GM19043 (cell line): ENCODE results near the gene SNX3.
"Not testable (repeated sequence)": the region's sequence is repeated elsewhere in the genome, so short reads cannot be mapped to it uniquely, and the experiment has no call there.

Experiments used
- ATAC-seq: cut with Tn5 transposase; IDR thresholded peaks from one replicate; pipeline ENCODE4 v1.9.1; 2021; ENCODE audit warnings: low read depth; ENCODE audit not compliant: unreplicated experiment

The SNX3 gene

DNA sequence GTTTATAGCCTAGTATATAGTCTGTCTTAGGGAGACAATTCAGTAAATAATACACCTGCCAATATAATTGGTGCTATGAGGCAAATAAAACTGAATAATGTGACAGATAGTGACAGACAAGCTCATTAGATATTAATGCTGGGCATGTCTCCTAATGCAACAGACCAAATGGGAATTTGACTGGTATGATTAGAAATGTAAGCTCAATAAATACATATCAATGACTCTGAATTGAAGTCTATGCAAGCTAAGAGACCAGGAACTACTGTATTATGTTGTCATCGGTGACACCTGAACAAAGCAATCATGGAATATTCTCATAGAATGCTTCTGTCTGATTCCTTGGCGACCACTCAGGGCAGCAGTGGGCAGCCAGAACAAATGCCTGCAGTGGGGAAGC is 2.5 kb upstream of the SNX3 start:
- ATAC-seq: no peak

- ATAC-seq: peak; percentile 3
These were observed 573 bp downstream of the SNX3 start for GRCh38 chr6:108260126-108260808.

- ATAC-seq: no peak
These were observed 6.1 kb downstream of the SNX3 start for GRCh38 chr6:108254433-108255410.

DNA sequence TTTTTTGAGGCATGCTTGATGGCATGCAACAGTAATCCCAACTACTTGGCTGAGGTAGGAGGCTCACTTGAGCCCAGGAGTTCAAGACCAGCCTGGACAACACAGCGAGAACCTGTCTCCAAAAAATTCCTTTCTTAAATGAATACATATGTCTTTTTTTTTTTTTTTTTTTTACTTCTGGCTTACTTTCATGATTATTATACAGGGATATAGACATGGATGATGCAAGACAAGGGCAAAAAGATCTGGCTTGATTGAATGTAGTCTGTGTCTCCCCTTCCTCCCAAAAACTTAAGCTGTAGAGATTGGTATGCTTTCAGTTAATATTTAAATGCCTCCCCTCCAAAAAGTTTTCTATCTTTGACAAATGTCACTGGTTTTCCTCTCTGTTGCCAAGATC is 7.6 kb downstream of the SNX3 start:
- no peak for ATAC-seq

DNA sequence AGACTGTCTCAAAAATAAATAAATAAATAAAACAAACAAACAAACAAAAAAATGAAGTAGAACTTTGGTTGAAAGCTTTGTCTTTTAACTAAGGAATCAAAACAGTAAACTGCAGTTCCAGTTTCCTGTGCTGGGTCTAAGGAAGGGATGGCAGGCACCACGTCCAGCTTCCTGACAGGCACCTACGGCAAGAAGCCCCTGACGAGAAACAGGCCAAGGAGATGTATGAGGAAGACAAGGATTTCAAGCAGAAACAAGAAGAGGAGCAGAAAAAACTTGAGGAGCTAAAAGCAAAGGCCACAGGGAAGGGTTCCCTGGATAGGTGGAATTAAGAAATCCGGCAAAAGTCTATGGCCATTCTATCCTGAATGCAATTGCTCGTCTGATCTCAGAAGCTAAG is 8.8 kb downstream of the SNX3 start:
- no peak for ATAC-seq

DNA sequence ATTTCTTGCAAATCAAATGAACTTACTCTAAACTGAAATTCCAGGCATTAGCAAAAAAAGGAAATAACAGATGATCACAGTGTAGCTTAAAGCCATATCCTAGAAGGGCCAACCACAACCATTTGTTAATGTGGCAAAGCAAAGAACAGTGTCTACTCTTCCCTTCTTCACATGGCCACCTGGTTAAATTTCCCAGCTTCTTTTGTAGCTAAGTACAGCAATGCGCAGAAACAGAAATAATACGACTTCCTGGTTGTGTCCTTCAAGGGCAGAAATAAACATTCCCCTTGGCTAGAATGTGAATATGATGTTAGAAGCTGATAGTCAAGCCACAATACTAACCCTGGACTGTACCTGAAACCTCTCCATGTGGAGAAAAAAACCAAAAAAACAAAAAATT is 9.6 kb downstream of the SNX3 start:
- no peak for ATAC-seq

- ATAC-seq: no peak
These were observed 10.5 kb downstream of the SNX3 start for GRCh38 chr6:108250240-108250866.

DNA sequence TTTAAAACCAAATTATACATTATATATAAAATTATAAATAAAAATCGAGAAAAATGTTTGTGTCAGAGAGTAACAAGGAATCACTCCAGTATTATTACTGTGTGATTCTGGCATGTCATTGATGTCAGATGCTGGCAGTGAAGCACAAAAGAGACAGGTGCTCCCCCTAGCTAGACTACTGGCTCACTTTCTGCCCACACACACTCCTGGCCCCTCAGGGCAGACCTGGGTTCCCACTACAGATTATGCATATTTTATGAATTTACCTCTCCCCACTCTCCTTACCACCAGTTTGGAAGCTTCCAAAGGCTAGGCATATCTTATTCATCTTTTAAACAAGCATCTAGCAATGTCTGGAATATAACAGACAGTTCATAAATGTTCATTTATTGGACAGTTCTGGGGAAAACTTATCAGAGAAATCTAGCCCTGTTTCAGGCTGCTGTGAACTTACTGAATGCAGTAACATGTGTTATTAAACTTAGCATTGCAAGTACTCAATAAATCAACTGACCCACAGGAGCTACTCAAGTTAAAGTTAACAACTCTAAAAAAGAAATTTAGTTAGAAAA is 12.8 kb downstream of the SNX3 start:
- no peak for ATAC-seq

DNA sequence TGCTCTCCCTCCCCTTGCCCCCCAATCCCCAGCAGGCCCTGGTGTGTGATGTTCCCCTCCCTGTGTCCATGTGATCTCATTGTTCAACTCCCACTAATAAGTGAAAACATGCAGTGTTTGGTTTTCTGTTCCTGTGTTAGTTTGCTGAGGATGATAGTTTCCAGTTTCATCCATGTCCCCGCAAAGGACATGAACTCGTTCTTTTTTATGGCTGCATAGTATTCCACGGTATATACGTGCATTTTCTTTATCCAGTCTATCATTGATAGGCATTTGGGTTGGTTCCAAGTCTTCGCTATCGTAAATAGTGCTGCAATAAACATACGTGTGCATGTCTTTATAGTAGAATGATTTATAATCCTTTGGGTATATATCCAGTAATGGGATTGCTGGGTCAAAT is 15.7 kb downstream of the SNX3 start:
- ATAC-seq: not testable (repeated sequence)

GRCh38 chr6:108243836-108244235 is 17.0 kb downstream of the SNX3 start:
- ATAC-seq: no peak

DNA sequence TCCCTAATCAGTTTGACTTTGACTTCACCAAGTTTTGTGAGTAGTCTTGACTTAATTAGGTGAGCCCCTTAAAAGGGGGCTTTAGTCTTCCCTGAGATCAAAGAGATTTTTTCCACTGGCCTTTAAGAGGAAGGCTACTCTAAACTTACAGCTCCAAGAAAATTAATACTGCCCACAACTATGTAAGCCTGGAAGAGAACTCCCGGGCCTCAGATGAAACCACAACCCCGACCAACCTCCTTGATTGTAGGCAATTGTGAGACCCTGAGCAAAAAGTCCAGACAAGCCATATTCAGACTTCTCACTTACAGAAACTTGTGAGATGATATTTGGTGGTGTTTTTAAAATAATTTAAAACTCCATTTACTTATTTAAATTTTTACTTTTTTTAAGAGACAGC is 18.1 kb downstream of the SNX3 start:
- ATAC-seq: no peak

- no peak for ATAC-seq
These were observed 18.6 kb downstream of the SNX3 start for GRCh38 chr6:108242259-108242658.

- ATAC-seq: no peak
These were observed 22.5 kb downstream of the SNX3 start for GRCh38 chr6:108238322-108238721.

GRCh38 chr6:108236791-108237190 is 24.0 kb downstream of the SNX3 start:
- no peak for ATAC-seq

GRCh38 chr6:108235127-108235526 is 25.7 kb downstream of the SNX3 start:
- no peak for ATAC-seq

GRCh38 chr6:108228416-108228815 is 32.4 kb downstream of the SNX3 start:
- ATAC-seq: no peak

- no peak for ATAC-seq
These were observed 33.5 kb downstream of the SNX3 start for GRCh38 chr6:108227290-108227689.

GRCh38 chr6:108222504-108222903 is 38.3 kb downstream of the SNX3 start:
- ATAC-seq: no peak

DNA sequence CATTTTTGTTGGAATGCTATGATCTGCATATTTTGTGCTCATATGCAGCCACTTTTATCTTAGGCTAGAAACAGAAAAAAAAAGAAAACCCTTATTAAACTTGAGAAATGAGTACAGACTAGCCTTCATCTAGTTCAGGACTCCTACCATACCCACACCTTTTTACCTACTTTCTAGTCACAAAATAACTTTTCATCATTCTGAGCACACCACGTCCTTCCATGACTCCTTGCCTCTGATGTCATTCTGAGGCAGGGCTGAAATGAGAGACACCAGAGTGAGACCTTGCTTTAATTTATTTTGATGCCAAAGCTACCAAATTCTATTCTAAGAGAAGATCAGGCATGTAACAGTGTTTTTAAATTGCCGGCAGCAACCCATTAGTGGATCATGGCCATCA is 38.8 kb downstream of the SNX3 start:
- no peak for ATAC-seq

GRCh38 chr6:108211671-108212070 is 49.2 kb downstream of the SNX3 start:
- no peak for ATAC-seq

- ATAC-seq: no peak
These were observed 50.3 kb downstream of the SNX3 start for GRCh38 chr6:108210556-108210955.
